Thyroid gland (tissue), 4 donors: ENCODE data around the gene PCDHB6.
"Not testable (repeated sequence)": the region's sequence is repeated elsewhere in the genome, so short reads cannot be mapped to it uniquely, and the experiment has no call there.

ENCODE experiments used
- POLR2A ChIP-seq, 2 donors: fragments of 450-650 bp; IDR thresholded peaks; one replicate each; pipeline ENCODE4 v1.6.1; 2017; ENCODE audit warnings: antibody characterized with exemption in 2 of 2, mild to moderate bottlenecking in 2 of 2, moderate library complexity in 1 of 2
- TF ChIP-seq, protein P1 (sequence below), 6 experiments: fragments of 200-600 bp in 3 of 6; fragments of 450-650 bp in 3 of 6; sonication (generic) in 3 of 6; IDR thresholded peaks; one replicate each; pipeline ENCODE4 v1.5.1; 2016 to 2019; ENCODE audit warnings: antibody characterized with exemption in 6 of 6, mild to moderate bottlenecking in 2 of 6, inconsistent platforms in 1 of 6, moderate library complexity in 1 of 6

GRCh38 chr5:141194332-141194731, 44.5 kb downstream of the PCDHB6 start:
- TF ChIP-seq, protein P1, sequence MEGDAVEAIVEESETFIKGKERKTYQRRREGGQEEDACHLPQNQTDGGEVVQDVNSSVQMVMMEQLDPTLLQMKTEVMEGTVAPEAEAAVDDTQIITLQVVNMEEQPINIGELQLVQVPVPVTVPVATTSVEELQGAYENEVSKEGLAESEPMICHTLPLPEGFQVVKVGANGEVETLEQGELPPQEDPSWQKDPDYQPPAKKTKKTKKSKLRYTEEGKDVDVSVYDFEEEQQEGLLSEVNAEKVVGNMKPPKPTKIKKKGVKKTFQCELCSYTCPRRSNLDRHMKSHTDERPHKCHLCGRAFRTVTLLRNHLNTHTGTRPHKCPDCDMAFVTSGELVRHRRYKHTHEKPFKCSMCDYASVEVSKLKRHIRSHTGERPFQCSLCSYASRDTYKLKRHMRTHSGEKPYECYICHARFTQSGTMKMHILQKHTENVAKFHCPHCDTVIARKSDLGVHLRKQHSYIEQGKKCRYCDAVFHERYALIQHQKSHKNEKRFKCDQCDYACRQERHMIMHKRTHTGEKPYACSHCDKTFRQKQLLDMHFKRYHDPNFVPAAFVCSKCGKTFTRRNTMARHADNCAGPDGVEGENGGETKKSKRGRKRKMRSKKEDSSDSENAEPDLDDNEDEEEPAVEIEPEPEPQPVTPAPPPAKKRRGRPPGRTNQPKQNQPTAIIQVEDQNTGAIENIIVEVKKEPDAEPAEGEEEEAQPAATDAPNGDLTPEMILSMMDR (IDR thresholded peaks at IDR 0.05), result not testable (repeated sequence)
- TF ChIP-seq POLR2A (IDR thresholded peaks at IDR 0.05), result not testable (repeated sequence)
